GM12801 (cell line): ENCODE results near the gene CYP3A4.

Source experiments
- CTCF ChIP-seq: IDR thresholded peaks from one replicate; pipeline ENCODE4 v1.5.1; 2011; ENCODE audit warnings: control low read depth; ENCODE audit not compliant: insufficient read length; ENCODE audit errors: extremely low read depth

CYP3A4 gene

GRCh38 chr7:99737726-99738125 lies 46.3 kb downstream of the CYP3A4 start:
- TF ChIP-seq CTCF: no peak

- TF ChIP-seq CTCF: no peak
These were observed 49.0 kb downstream of the CYP3A4 start, which contains the start of gene CYP3A7 for GRCh38 chr7:99734987-99735386. TSS of gene CYP3A7 (minus strand) at chr7:99735196. CDS start at chr7:99735093, 103 bp downstream.

- TF ChIP-seq CTCF: no peak
These were observed 50.5 kb downstream of the CYP3A4 start for GRCh38 chr7:99733448-99733847.

GRCh38 chr7:99733003-99733402 lies 51.0 kb downstream of the CYP3A4 start:
- TF ChIP-seq CTCF: no peak

- TF ChIP-seq CTCF: no peak
These were observed 52.2 kb downstream of the CYP3A4 start for GRCh38 chr7:99731638-99732374.

GRCh38 chr7:99730992-99731391 lies 53.0 kb downstream of the CYP3A4 start:
- TF ChIP-seq CTCF: no peak

- no peak for TF ChIP-seq CTCF
These were observed 53.7 kb downstream of the CYP3A4 start for GRCh38 chr7:99730238-99730810.
